G401.6 (cell line): ENCODE measurements around the gene THRB.

Source experiments
- FAIRE-seq: peaks from 2 replicates; lab custom pipeline; 2012; peaks lifted over from hg19 to GRCh38; lab: Jason Lieb, UNC

The THRB gene

DNA sequence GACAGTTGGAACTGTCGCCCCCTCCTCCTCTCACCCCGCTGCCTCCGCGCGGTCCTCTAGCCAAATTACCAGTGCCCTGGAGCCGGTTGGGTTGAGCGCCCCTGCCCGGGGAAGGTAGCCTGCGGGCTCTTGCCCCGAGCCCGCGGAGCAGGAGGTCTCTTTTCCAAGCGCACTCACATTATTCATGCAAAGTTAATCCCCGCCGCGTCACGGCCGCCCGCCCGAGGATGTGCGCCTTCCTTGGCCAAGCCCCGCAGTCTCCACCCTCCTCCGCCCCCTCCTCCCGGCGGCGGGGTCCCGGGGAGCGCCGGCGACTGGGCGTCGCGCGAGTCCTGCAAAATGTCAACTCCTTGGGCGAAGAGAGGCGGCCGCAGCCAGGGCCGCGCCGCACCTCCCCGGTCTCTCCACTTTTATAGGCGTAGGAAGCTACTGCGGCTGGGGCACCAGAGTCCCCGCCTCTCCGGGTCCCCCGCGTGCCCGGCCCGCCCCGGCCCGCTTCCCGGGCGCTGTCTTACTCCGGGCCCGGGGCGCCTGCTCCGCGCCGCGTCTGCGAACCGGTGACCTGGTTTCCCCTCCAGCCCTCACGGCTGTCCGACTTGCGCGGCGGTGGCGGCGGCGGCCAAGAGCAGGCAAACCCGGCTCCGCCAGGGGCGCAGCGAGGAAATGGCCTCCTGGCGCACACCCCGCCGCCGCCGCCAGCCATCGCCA, at the start of gene THRB:
Gene THRB (minus strand): TSS at position 233 of the 708 bp plus-strand sequence.
- no peak for FAIRE-seq

DNA sequence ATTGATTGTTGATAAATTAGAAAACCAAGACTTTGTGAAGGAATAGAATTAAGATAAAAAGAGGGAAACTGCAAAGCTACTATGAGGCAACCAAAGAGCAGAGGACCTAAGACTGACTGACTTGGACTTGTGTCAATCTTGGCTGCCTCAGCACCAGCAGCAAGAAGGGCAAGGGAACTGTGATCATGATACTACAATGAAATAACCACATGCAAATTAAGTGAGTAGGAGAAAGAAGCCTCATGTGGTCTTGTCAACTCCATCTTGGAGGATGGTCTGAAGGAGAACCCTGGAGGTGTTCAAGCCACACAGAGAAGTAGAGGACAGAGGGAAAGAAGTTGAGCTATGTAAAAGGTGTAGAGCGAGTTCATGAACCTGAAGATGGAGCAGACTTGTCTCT, 47.3 kb upstream of the THRB start:
- no peak for FAIRE-seq

DNA sequence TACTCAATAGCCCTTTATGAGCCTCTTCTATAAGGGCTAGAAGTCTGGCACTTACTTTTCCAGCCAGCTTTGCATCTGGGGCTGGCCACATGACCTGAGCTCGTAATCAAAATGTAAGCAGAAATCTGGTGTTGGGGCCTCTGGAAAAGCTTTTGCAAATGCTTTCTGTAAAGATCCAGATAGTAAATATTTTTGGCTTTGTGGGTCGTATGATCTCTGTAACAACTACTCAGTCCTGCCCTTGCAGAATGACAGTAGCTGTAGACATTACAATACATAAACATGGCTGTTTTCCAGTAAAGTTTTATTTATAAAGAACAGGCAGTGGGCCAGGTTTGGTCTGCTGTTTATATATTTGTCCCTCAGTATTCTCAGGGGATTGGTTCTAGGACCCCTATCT, 46.2 kb upstream of the THRB start:
- no peak for FAIRE-seq

DNA sequence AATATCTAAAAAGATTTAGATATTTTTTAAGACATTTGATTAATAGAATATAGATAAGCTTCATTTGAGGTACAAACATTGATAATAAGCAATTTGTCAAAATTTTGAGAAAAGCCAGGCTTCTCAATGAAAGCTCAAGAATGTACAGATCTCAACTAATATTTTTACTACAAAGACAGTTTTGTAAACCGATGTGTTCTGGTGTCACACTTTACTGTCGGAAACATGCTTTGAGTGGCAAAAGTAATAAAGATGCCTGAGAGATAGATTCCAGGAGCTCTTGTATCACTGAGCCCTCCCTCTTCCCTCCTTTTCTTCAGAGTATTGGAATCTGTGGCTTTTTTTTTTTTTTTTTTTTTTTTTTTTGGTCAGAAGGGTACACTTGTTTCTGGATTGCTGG, 45.0 kb upstream of the THRB start:
- FAIRE-seq, result no peak

DNA sequence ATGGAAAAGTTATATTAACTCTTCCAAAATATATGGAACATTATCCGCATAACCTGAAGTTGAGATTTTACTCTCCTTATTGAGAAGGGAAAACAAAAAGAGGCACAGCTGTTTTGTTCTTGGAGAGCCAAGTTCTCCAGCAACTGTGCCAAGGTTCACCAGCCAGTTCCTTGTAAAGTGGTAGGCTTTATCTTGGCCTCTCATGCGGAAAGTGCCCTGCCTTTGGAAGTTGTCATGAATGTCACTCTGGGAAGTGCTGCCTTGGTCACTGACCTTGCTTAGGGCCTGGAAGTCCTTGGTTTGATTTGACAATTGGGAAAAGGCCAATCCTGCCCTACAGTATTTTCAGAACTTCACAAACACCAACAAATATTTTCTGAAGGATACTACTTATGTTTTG, 44.2 kb upstream of the THRB start:
- no peak for FAIRE-seq

DNA sequence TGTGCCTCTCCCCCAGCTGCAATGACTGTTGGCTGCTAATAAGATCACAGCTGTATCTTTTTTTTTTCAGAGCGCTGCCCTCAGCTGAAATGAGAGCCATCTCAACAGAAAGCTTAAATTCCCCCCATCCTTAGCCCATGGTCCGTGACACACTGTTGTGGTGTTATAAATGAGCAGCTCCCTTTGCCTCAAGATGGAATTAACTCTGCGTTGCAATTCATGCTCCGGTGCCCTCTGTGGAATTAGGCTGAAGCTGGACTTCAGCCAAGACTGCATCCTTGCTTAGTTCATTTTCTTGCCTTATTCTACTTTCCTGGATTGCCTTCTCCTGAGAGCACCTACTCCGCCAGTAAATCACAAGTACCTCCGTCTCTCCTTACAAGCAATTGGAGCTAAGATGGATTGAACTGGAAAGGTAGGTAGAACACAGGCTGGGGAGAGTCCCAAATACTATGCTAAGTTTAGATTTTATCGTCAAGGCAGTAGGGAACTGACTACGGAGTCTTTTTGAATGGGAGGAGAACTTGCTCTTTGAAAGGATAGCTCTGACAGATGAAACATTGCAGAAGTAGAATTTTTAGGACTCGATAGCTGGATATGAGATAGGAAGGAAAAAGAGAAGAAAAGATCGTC, 39.0 kb upstream of the THRB start:
- no peak for FAIRE-seq

DNA sequence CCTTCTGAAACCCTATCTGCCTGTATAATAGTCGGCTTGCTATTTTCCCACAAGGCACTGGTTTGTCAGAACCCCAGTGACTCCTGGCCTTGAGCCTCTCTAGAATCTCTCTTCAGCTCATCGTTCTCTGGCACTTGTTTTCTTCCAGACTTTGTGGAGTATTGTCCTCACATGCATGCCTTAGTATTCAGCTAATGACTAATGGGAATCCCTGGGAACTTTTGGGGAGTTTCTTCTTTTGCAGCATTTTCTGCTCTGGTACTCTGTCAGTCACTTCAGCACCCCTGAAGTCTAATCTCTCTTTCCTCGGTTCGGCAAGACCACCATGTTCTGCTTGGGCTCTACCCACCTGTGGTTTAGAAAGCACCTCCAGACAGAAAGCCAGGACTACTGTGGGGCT, 35.8 kb upstream of the THRB start:
- no peak for FAIRE-seq

DNA sequence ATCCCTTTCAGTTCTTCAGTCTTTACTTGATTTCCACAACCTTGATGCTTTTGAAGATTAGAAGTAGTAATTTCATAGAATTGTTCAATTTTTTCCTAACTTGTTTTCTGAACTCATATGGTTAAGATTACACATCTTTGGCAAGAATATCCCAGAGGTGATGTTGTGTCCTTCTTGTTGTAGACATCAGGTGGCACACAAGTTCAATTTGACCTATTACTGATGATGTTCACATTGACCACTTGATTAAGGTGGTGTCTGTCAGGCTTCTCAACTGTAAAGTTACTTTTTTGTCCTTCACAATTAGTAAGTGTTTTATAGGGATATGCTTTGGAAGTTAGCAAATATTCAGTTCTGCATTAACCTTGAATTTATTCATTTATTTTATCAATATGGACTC, 34.6 kb upstream of the THRB start:
- FAIRE-seq, result no peak

DNA sequence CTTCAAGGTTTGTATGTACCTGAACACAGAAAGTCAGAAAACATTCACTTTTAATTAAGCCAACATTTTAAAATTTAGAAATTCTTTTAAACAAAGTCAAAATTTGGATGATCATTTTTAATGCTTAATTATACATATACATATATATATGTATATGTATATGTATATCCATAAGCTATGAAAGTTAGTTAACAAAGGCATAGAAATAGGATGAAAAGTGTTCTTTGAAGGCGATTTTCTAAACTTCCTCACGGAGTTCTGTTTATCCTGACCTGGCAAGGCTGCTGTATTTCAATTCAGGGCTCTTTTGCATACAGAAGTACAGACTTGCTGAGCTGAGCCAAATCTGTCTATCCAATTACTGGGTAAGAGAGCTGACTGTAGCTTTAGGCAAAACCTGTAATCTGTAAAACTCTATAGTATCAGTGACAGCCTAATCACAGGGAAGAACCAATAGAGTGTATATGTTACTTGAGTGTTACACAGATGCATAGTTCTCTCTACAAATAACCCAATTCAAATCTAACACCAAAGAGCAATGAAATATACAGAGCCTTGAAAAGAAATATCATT, 32.1 kb upstream of the THRB start:
- no peak for FAIRE-seq

DNA sequence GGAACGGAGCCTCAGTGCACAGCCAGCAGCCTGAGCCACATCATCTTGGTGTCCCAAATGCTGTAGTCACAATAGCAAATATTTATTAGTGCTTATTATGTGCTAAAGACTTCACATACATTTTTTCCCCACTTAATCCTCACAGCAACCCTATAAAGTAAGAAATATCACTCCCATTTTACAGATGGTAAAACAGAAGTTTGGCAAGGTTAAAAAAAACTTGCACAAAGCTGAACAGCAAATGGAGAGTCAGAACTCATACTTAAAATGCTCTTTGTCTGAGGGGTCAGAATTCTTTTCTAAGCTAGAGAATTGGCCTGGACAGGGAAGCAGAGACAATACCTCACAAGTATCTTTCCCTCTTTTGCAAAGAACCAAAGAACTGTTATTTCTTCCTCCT, 30.9 kb upstream of the THRB start:
- no peak for FAIRE-seq

DNA sequence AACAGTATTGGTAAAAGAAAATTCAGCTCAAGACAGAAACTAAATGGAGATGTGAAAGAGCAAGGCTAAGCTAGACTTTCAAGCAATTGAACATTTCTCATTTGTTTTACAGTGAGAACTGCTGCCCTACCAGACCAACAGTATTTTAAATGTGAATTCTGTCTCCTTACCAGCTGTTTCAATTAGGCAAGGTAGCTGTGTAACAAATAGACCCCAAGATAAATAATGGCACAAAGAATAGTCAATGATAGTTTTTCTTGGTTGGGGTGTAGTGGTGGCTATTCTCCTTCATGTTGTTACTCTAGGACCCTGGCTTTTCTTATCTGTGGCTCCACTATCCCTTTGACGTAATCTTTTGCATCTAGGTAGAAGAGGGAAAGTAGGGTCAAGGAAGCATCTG, 30.4 kb upstream of the THRB start:
- no peak for FAIRE-seq

DNA sequence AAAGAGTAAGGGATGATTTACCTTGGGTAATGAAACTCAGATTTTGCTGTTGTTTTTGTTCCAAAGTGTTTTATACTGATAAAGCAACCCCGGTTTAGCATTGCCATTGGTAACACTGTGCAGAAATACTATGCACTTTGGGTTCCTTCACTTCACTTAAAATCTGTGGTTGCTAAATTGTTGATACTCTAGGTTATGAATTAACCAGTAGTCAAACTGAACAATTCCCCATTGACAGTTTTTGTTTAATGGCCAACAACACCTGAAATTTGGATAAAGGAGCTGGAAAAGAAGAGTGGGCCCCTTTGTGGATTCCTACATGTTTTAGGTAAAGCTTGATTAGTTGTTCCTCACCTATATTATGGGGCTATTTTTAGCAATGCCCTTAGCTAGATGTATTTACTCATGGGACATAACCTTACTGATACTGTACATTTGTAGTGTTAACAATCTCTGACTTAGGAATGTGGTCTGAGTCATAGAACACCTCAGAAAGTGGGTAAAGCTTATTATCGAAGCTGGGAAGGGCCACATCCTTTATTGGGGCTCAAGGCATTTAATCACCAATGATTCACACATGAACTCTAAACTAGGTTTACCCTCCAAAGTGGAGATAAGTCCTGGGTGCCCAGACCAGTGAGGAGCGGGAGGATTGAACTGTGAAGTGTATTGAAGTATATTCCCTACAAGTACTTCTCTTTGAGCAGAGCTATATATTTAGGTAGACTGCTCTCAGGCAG, 29.5 kb upstream of the THRB start:
- FAIRE-seq, result no peak

DNA sequence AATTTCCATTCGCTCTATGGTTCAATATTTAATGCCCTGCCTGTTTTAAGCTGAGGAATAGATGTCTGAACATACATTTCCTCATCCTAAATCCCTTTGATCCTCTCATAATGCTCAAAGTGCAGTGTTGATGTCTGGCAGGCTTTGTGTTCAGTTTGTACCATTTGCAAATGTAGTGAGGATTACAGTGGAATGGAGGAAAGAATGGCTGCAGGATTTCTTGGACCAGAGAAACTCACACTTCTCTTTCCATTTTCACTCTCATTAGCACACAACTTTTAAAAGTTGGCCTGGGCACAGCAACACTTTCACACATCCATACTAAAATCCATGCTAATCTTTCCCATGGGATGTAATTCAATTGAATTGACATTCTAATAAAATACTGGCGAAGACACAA, 28.6 kb upstream of the THRB start:
- no peak for FAIRE-seq

DNA sequence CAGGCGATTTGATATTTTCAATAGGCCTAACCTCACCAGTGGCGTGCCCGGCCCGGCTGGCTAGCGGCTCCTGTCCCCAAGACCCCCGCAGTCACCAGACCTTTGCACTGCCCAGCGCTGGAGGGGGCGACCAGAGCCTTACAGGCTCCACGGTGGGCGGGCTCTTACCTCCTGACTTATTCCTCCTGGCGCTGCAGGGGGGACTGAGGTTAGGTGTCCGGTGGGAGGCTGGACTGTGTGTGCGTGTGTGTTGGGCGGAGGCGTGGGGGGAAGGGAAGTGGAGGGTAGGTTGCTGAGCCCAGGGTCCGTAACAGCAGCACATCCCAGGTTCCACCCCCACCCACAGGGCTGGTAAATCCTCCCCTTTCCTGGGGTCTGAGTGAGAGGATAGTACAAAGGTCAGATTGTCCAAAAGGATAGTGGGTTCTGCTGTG, 27.5 kb upstream of the THRB start:
- no peak for FAIRE-seq

DNA sequence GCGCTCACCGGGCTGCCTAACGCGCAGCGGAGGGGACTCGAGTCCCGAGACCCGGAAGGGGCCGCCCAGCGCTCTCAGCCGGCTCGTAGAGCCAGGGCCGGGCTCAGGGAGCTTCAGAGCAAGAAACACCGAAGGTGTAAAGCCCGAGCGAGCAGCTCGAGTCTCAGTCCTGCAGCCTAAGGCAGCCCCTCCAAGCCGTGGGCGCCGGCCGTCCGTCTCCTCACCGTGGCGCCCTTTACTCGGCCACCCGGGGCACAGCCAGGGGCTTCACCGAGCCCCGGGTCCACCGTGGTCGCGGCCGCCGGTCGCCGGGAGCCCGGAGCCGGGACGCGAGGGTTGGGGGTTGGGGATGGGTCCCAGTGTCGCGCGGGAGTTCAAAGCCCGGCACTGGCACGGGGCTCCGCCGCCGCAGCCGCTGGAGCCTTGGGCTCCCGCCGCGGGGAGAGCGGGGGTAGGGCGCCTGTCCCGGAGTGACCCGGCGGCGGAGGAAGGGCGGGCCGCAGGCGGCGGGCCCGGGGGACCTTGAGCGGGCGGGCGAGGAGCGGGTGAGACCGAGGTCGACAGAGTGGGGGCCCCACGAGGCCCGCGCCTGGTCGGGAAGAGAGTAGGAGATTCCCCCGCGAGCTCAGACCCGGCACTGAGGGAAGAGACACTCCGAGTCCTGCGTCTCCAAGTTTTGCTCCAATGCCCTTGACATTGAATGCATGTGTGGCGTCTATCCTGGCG, 26.9 kb upstream of the THRB start:
- FAIRE-seq, result no peak

DNA sequence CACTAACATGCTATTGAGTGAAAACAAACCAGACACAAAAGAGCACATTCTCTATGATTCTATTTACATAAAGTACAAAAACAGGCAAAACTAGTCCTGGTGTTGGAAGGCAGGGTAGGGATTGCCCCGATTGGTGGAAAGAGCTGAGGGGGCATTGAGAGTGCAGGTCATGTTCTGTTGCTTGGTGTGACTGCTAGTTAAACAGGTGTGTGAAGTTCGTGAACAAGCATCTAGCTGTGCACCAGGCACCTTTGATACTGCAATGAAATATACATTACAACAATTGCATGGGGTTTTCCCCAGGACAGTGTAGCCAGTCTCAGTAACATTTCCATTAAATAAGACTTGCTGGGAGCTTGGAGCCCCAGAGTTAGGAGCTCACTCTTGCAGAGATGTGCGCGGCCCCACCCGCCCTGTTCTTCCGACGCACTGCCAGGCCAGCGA, 26.3 kb upstream of the THRB start:
- FAIRE-seq, result no peak

DNA sequence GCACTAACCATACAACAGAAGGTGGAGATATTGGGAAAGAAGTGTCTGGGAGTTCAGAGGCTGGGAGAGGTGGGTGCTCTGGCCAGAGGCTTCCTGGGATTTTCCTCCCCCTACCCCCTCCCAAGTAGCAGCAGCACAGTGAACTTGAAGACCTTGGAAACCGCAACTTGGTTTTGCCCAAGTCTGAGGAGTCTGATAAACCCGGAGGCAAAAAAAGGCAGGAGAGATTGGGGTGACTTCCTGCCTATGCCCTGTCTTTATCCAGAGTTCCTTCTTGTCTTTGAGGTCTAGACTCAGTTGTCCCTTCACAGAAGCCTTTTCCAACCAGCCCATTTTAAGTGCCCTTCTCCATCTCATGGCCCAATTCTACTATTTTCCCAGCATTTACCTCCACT, 25.4 kb upstream of the THRB start:
- FAIRE-seq, result no peak

DNA sequence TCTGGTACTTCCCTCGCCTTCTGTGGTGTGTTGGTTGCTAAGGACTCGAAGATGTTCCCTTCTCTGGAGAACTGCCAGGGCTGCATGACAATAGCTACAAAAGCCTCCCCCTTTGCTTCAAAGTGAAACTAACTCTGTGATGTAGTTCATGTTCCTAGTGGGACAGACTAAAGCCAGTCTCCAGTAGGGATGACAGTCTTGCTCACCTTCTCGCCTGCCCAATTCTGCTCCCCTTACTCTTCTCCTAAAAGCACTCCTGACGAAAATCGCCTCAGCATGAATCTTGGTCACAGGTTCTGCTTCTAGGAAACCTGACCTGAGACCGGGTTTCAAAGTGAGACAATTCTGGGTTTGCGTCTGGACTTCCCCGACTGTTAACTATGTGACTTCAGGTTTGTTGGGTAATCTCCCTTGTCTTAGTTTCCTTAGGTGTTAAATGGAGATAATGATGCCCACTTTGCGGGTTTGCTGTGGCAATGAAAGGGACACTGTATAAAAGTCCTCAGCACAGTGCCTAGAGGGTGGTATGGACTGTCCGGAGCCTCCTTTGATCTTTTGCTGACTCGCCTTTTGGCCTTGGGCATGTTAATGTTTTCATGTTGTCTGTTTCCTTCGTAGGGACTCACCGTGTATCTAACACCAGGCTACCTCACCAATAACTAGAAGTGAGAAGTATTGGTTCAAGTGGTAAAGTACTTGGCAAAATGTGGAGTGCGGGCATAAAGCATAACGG, 24.9 kb upstream of the THRB start:
- no peak for FAIRE-seq

DNA sequence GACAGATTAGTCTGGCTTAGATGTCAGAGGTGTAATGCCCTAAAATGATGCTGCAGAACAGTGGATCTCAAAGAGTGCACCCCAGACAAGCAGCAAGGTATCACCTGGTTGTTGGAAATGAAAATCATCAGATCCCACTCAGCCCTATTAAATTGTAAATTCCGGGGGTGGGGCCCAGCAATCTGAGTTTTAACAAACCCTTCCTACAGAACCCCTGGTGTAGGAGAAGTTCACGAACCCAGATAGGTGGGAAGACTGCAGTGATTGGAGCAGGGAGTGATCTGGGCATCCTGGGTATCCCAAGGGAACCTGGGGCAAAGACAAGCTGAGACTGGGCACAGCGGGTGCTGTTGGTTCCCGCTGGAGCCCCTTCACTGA, 24.3 kb upstream of the THRB start:
- no peak for FAIRE-seq

DNA sequence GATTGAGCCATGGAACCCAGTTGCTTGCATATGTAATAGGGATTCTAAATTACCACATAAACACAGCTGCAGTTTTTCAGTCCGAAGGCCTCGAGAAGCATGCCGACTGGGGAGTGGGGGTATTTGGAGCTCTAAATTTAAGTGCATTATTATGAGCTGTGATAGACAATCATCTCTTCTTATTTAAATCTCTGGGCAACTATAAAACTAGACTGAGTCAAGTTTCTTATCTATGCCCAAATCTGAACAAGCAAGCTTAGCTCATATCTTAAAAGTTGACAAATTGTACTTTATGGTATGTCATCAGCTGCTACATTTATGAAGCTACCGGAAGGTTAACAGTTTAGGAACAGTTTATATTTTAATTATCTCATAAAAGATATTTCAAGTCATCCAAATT, 19.5 kb upstream of the THRB start:
- no peak for FAIRE-seq

DNA sequence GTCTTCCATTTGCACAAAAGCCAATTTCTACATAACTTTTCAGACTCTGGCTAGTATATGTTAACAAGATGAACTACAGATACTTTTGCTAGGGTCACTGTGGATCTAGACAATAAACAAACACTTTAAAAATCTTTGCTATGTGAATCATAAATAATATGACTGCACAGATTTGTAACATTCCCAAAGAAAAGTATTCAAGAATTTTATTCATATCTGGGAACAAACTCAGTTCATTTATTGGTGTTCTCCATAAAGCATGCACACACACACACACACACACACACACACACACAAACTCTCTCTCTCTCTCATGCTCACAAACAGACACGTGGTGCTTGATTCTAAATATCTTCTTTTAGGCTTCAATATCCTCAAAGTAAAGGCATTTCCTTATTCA, 18.8 kb upstream of the THRB start:
- FAIRE-seq, result no peak
